HS-27A (cell line): ENCODE data around the gene GNG4.
"Not testable (repeated sequence)": the region's sequence is repeated elsewhere in the genome, so short reads cannot be mapped to it uniquely, and the experiment has no call there.

ENCODE experiments used
- DNase-seq: peaks from one replicate; pipeline ENCODE4 v3.0.0-alpha.2; 2012; ENCODE audit warnings: low read depth, missing footprints

The GNG4 gene

GRCh38 chr1:235624721-235625333 is 24.8 kb downstream of the GNG4 start:
- DNase-seq, result no peak

DNA sequence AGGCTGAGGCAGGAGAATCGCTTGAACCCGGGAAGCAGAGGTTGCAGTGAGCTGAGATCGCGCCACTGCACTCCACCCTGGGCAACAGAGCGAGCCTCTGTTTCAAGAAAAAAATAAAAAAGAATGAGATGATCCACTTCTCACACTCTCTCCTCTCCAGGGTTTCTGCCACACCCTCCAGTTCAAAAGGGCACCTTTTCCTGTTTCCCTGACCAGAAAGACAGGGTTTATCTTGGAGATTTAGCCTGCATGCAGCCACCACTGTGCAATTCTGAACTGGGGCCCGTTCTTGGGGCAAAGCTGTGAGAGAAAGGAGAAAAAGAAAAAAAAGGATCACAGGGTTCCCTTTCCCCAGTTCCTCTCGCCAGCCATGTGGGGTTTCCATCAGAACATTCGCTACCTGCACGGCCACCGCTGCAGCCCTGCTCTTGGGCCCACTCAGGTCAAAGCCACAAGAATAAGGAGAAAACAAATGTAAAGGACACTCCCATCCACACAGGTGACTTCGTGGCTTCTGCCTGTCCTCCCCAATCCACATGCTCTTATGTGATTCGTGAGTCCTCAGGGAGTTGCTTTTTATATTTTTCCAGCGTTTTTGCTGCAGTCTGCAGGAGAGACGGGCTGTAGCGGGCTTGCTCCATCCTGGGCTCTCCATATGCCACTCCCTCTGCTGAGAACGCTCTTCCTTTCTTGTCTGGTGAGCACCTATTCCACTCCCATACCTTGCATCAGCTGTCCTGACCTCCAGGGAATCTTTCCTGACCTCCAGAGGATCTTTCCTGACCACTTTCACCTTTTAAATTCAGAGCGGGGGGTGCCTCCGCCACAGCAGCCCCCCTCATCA is 26.4 kb downstream of the GNG4 start:
- DNase-seq, result no peak

DNA sequence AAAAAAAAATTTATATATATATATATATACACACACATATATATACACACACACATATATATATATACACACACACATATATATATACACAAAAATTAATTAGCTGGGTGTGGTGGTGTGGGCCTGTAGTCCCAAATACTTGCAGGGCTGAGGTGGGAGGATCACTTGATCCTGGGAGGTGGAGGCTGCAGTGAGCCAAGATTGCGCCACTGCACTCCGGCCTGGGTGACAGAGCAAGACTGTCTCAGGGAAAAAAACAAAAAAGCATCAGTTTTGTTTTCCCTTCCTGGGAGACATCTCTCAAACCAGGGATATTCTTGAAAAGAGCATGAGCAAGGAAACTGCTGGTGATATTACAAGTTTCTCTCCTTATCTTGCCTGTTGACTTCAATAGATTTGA is 30.4 kb downstream of the GNG4 start:
- not testable (repeated sequence) for DNase-seq

- no peak for DNase-seq
These were observed 31.8 kb downstream of the GNG4 start for GRCh38 chr1:235617808-235618207.

- no peak for DNase-seq
These were observed 32.4 kb downstream of the GNG4 start for GRCh38 chr1:235617140-235617539.

DNA sequence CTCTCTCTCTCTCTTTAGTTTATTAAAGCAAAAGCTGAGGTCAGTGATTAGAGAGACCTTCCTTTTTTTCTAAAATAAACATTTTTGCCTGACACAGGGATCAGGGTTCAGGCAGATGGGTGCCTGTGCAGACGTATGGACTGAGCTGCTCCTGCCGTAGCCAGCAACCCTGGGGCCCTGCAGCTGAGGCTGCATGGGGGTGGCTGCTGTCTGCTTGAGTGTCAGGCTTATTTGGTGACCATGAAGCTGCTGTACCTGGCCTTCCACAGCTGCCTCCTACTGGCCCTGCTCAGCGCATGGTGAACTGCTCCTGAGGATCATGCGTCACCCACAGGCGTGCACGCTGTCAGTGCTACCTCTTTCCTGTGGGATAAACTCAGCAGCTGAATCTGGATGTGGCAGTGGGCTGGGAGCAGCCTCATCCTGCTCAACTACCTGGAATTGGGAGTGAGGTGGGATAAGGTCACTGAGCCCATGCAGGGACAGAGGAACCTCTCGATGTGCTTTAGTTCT is 35.1 kb downstream of the GNG4 start:
- no peak for DNase-seq

- no peak for DNase-seq
These were observed 36.0 kb downstream of the GNG4 start for GRCh38 chr1:235613602-235614001.

- no peak for DNase-seq
These were observed 36.8 kb downstream of the GNG4 start for GRCh38 chr1:235612761-235613160.

- no peak for DNase-seq
These were observed 39.4 kb downstream of the GNG4 start for GRCh38 chr1:235610157-235610556.

DNA sequence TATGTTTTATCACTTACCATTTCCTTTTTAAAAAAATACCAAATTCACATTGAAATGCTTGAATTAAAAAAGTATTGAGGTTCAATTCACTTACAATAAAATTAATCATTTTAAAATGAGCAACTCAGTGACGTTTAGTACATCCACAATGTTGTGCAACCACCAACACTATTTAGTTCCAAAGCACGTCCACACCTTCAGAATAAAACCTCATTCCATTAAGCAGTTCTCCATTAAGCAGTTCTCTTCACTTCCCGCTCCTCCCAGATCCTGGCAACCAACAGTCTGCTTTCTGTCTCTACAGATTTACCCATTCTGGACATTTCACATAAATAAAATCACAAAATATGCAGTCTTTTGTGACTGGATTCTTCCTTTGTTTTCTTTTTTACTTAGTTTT is 41.3 kb downstream of the GNG4 start:
- DNase-seq, result no peak

- DNase-seq, result no peak
These were observed 42.3 kb downstream of the GNG4 start for GRCh38 chr1:235607284-235607683.

GRCh38 chr1:235601104-235601503 is 48.5 kb downstream of the GNG4 start:
- DNase-seq, result no peak

DNA sequence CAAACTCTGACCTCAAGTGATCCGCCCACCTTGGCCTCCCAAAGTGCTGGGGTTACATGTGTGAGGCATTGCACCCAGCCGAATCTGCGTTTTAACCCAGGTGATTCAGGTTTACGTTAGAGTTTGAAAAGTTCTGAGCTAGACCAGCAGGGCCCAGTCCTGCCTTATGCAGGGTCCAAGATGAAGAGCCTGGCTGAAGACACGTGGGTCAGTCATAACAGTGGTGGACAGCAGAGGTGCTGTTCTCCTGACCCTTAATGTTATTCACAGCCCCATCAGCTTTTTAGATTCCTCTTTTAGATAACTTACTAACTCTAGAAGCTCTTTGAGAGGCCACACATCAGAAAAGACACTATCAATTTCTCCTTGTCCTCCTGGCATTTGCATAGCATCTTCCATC is 50.0 kb downstream of the GNG4 start:
- no peak for DNase-seq

- DNase-seq, result no peak
These were observed 51.6 kb downstream of the GNG4 start for GRCh38 chr1:235597867-235598553.

DNA sequence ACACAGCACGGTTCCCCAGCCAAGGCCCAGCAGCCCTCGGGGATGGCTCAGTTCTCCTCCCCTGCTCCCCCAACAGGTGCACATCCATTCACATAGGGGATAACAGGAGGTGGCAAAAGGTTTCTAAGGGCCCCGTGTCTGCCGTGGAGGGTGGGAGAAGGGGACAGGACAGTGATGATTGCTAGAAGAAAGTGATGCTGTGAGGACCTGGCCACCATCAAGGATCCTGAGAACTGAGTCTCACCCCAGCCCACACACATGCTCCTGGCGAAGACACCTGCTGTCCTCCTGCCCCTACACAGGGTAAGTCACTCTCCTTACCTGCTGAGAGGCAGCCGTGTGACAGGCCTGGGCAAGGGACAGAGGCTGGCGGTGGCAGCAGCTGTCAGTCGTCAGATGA is 54.5 kb downstream of the GNG4 start:
- no peak for DNase-seq

- not testable (repeated sequence) for DNase-seq
These were observed 55.2 kb downstream of the GNG4 start for GRCh38 chr1:235594281-235594895.

DNA sequence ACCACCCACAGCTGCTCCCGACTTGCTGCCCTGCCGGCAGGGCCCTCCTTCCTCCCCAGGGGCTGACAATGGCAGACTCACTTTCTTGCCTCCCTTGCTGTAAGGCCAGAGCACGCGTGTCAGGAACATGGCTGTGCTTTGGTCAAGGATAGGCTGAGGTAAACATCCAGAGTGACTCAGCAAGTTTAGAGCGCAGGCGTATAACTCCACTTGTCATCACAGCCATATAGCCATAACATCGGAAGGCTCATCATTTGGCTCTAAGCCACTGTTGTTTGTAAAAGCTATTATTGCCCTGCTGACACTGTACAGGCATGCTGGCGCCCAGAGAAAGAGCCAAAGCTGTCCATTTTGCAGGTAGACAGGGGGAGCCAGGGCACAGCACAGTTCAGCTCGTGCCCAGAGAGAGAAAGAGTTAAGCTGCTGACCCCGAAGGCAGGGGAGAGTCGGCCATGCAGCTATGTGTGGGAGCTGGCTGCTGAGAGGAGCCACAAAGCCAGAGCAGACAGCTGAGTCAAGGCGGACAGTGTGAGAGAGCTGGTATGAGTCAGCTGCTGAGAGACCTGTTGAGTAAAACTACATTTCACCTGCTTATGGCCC is 60.6 kb downstream of the GNG4 start:
- no peak for DNase-seq

DNA sequence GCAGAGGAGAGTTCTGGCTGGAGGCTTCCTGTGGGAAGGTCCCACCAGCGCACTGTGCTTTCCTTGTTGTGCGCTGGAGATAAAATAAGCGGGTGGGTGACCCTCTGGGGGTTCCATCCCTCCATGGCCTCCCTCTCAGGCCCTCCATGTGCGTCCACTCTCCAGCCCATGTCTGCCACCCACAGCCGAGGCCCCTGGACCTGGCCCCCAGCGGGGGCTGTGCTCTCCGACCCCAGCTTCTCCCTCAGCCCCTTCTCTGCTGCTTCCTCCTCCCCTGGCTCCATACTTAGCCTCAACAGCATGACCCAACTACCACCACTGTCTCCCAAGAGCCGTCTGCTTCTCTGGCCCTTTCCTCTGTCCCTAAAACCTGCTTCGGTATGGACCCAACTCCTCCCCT is 61.4 kb downstream of the GNG4 start:
- no peak for DNase-seq

- DNase-seq, result no peak
These were observed 62.6 kb downstream of the GNG4 start for GRCh38 chr1:235586992-235587391.

DNA sequence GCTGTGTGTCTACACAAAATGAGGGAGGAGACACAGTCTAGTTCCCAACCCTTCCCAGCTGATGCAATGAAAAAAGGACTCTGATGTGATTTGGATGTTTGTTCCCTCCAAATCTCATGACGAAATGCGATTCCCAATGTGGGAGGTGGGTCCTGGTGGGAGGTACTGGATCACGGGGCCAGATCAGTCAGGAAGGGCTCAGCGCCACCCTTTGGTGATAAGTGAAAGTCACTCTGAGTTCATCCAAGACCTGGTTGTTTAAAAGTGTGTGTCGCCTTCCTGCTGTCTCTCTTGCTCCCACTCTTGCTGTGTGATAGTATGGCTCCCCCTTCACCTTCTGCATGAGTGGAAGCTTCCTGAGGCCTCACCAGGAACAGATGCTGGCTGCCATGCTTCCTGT is 63.2 kb downstream of the GNG4 start:
- DNase-seq, result no peak

- no peak for DNase-seq
These were observed 64.6 kb downstream of the GNG4 start for GRCh38 chr1:235584973-235585372.

DNA sequence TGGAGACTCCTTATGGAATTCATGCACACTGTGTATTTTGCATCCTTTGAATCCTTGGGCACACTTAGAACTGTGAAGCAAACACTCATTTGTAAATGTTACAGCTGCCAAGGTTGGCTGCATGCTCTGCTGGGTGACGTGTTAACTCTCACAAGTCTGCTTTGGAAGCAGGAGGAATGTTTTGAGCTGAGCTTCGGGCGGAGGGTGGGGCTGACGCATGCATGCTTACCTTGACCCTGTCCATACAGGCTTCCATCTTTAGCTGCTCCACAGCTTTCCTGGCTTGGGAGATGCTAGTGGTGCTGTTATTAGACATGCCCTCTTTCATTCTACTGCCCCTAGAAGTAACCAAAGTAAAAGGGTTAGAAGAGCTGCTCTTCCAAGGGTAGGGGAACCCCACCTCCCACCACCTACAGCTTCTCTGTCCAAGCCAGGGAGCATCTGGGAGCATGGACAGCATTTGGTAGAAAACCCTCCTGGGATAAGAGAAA is 66.0 kb downstream of the GNG4 start:
- DNase-seq, result no peak
